ENCODE results near the gene ZNF665. TPM values are rescaled to one million over a fixed set of nuclear protein-coding genes. Genes with fewer than 3 reads are reported as not detected.
"Not testable (repeated sequence)": the region's sequence is repeated elsewhere in the genome, so short reads cannot be mapped to it uniquely, and the experiment has no call there.

ZNF665 gene
- total RNA-seq, 4 donors from 2014 or later, result 0.34 to 3.8 (median 1.3) TPM

DNA sequence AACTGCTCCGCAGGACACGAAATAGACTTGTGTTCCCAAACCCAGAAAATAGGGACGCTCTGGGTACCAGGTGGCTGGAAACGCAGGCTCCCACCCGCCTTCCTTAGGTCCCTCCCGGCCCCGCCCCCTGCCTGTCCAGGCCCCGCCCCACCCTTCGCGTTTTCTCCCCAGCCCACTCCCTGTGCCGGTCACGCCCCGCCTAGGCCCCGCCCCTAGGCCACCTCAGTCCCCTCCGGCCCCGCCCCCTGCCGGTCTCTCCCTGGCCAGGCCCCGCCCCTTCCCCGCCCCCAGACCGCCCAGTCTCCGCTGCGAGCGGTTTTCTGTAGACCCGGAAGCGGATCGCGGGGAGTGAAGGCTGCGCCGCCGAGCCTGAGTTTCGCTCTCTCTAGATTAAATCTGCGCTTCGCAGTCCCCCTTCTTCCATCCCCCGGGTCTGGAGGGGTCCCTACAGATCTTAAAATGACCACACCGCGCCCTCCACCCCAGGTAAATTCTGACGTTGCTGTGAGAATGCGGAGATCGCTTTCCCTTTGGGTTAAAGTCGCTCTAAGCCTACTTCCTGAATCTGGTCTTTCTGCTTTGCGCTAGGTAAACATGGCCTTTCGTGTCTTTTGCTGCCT lies 3.7 kb upstream of the ZNF665 start:
- 4% methylated on average over 22 to 25 of the region's 42 CpGs for WGBS, 2 donors
- peak overlapping the region; percentile 46 to 87 (median 82) for H3K4me3 ChIP-seq
- peak overlapping the region; percentile 78 to 95 (median 89) for H3K27ac ChIP-seq
- peak in 3 of 4 donors; percentile 17 to 66 (median 60) for TF ChIP-seq POLR2A (IDR thresholded peaks at IDR 0.05)
- TF ChIP-seq, protein P1, sequence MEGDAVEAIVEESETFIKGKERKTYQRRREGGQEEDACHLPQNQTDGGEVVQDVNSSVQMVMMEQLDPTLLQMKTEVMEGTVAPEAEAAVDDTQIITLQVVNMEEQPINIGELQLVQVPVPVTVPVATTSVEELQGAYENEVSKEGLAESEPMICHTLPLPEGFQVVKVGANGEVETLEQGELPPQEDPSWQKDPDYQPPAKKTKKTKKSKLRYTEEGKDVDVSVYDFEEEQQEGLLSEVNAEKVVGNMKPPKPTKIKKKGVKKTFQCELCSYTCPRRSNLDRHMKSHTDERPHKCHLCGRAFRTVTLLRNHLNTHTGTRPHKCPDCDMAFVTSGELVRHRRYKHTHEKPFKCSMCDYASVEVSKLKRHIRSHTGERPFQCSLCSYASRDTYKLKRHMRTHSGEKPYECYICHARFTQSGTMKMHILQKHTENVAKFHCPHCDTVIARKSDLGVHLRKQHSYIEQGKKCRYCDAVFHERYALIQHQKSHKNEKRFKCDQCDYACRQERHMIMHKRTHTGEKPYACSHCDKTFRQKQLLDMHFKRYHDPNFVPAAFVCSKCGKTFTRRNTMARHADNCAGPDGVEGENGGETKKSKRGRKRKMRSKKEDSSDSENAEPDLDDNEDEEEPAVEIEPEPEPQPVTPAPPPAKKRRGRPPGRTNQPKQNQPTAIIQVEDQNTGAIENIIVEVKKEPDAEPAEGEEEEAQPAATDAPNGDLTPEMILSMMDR (IDR thresholded peaks at IDR 0.05), result peak in 1 of 6 experiments; percentile 6
- peaks cover 0 to 43% (median 27%) of the 10 kb centered on the region in 3 donors for H3K9me3 ChIP-seq
- DNase-seq, result peak; percentile 77
- intact Hi-C loops (cut with DNase I), result loop anchor here (10.0 kb wide), 1 partner anchor 168 kb away; the partner anchor contains the start of gene ZNF525
- H3K4me1 ChIP-seq, result peaks cover 4 to 40% (median 6%) of the 10 kb centered on the region in 3 donors
- H3K36me3 ChIP-seq, result peaks cover 0 to 37% (median 0%) of the 10 kb centered on the region in 3 donors
- no peaks in the 10 kb centered on the region for H3K27me3 ChIP-seq

DNA sequence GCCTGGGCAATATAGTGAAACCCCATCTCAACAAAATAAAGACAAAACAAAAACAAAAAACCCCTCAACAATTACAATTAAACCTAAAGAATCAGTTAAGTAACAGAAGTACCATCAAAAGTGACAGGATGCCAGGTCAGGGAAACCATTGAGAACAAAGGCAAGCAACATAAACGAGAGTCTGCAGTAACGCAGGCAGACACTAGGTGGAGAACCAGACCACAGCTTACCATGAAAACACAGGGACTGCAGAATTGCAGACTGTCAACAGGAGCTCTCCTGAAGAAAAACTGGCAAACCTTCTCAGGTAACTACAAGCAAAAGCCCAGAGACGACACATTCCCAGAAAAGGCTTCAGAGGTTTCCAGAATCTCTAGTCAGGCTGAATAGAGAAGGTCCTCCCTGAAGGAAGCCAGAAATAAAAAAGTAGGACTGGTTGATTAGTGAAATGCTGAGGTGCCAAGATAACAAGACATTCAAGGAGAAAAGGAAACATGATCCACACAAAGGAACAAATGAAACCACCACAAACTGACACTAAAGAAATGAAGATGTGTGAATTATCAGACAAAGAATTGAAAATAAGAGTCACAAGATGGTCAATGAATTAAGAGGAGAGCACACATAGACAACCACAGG lies 2.2 kb upstream of the ZNF665 start:
- no peak for TF ChIP-seq POLR2A (IDR thresholded peaks at IDR 0.05)
- TF ChIP-seq, protein P1 (IDR thresholded peaks at IDR 0.05), result peak; percentile 70 to 91 (median 88)
- H3K4me3 ChIP-seq, result no peak overlapping the region
- peaks cover 0 to 35% (median 0%) of the 10 kb centered on the region in 3 donors for H3K36me3 ChIP-seq
- intact Hi-C loops (cut with DNase I), result loop anchor here (10.0 kb wide), 1 partner anchor 169 kb away; the partner anchor contains the start of gene ZNF525
- H3K27ac ChIP-seq, result peak overlapping the region in 1 of 4 donors; percentile 42
- H3K4me1 ChIP-seq, result peaks cover 4 to 42% (median 6%) of the 10 kb centered on the region in 3 donors
- H3K9me3 ChIP-seq, result peaks cover 0 to 29% (median 12%) of the 10 kb centered on the region in 3 donors
- H3K27me3 ChIP-seq, result no peaks in the 10 kb centered on the region
- WGBS, 2 donors, result 0% methylated on average over 3 of the region's 3 CpGs
- DNase-seq, result no peak

- DNase-seq, result no peak
- H3K4me1 ChIP-seq, result peaks cover 4 to 42% (median 6%) of the 10 kb centered on the region in 3 donors
- H3K27me3 ChIP-seq, result no peaks in the 10 kb centered on the region
- H3K4me3 ChIP-seq, result peak overlapping the region; percentile 48 to 71 (median 68)
- TF ChIP-seq POLR2A (IDR thresholded peaks at IDR 0.05), result no peak
- TF ChIP-seq, protein P1 (IDR thresholded peaks at IDR 0.05), result no peak
- peaks cover 0 to 12% (median 6%) of the 10 kb centered on the region in 3 donors for H3K9me3 ChIP-seq
- 61 to 63% methylated on average over 11 to 12 of the region's 12 CpGs for WGBS, 2 donors
- peaks cover 0 to 23% (median 0%) of the 10 kb centered on the region in 3 donors for H3K36me3 ChIP-seq
- intact Hi-C loops (cut with DNase I), result loop anchor here (10.0 kb wide), 1 partner anchor 171 kb away; the partner anchor contains the start of gene ZNF525
- peak overlapping the region in 1 of 4 donors; percentile 89 for H3K27ac ChIP-seq
Measured at GRCh38 chr19:53193535-53194222, 521 bp upstream of the ZNF665 start.

- WGBS, 2 donors, result 89 to 94% methylated on average over 3 of the region's 3 CpGs
- no peak for TF ChIP-seq POLR2A (IDR thresholded peaks at IDR 0.05)
- peaks cover 0 to 17% (median 0%) of the 10 kb centered on the region in 3 donors for H3K36me3 ChIP-seq
- no peak for DNase-seq
- intact Hi-C loops (cut with DNase I), result loop anchor here (10.0 kb wide), 1 partner anchor 175 kb away; the partner anchor contains the start of gene ZNF525
- no peak overlapping the region for H3K4me3 ChIP-seq
- H3K27me3 ChIP-seq, result no peaks in the 10 kb centered on the region
- H3K9me3 ChIP-seq, result no peaks in the 10 kb centered on the region
- H3K4me1 ChIP-seq, result peaks cover 0 to 21% (median 3%) of the 10 kb centered on the region in 3 donors
- no peak overlapping the region for H3K27ac ChIP-seq
Measured at GRCh38 chr19:53190253-53190652, 2.9 kb downstream of the ZNF665 start.

DNA sequence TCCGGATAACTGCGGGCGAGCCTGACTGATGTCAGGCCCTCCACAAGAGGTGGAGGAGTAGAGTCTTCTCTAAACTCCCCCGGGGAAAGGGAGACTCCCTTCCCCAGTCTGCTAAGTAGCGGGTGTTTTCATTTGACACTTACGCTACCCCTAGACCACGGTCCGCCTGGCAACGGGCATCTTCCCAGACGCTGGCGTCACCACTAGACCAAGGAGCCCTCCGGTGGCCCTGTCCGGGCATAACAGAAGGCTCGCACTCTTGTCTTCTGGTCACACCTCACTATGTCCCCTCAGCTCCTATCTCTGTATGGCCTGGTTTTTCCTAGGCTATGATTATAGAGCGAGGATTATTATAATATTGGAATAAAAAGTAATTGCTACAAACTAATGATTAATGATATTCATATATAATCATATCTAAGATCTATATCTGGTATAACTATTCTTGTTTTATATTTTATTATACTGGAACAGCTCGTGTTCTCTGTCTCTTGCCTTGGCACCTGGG lies 3.4 kb downstream of the ZNF665 start:
- peaks cover 0 to 17% (median 0%) of the 10 kb centered on the region in 3 donors for H3K36me3 ChIP-seq
- H3K4me3 ChIP-seq, H3K9me3 ChIP-seq, DNase-seq, H3K27me3 ChIP-seq, H3K27ac ChIP-seq: not testable (repeated sequence)
- H3K4me1 ChIP-seq, result peaks cover 0 to 18% (median 3%) of the 10 kb centered on the region in 3 donors
- WGBS, 2 donors, result 79 to 86% methylated on average over 1 to 7 of the region's 16 CpGs
- intact Hi-C loops (cut with DNase I), result loop anchor here (10.0 kb wide), 1 partner anchor 175 kb away; the partner anchor contains the start of gene ZNF525

DNA sequence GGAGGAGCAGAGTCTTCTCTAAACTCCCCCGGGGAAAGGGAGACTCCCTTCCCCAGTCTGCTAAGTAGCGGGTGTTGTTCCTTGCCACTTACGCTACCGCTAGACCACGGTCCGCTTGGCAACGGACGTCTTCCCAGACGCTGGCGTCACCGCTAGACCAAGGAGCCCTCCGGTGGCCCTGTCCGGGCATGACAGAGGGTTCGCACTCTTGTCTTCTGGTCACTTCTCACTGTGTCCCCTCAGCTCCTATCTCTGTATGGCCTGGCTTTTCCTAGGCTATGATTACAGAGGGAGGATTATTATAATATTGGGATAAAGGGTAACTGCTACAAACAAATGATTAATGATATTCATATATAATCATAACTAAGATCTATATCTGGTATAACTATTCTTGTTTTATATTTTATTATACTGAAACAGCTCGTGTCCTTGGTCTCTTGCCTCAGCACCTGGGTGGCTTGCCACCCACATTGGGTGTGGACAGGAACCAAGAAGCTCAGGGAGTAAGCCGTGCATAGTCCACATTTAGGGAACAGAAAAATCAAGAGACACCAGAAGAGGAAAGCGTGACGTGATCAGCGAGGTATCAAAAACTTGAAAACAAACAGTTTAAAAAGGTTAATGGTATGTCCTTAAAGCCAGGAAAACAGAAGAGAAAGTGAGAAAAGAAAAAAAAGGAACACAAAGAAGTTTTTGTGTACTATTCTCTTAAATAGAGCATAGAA lies 7.8 kb downstream of the ZNF665 start:
- 80 to 99% methylated on average over 5 of the region's 19 CpGs for WGBS, 2 donors
- H3K27me3 ChIP-seq; DNase-seq; intact Hi-C loops (cut with DNase I); H3K4me3 ChIP-seq; H3K4me1 ChIP-seq; H3K9me3 ChIP-seq; H3K27ac ChIP-seq: not testable (repeated sequence)
- peaks cover 0 to 31% (median 0%) of the 10 kb centered on the region in 3 donors for H3K36me3 ChIP-seq

Data from esophagus squamous epithelium (tissue), 5 donors.